Daoy (cell line): ENCODE results near the gene OBSCN. TPM values are rescaled to one million over a fixed set of nuclear protein-coding genes. Genes with fewer than 3 reads are reported as not detected.
"Not testable (repeated sequence)": the region's sequence is repeated elsewhere in the genome, so short reads cannot be mapped to it uniquely, and the experiment has no call there.

ENCODE experiments used
- DNase-seq: peaks from one replicate; pipeline ENCODE4 v3.0.0-alpha.2; 2015; ENCODE audit warnings: low read depth
- total RNA-seq: library from RNA; depleted of rRNA; stranded (reverse); fragments of >200 nt; shearing (Covaris generic); gene quantifications from 2 replicates; pipeline ENCODE4 v1.2.3, GENCODE V29; 2014

Gene OBSCN
- total RNA-seq, 1 experiment from 2014 or later, result 4.1 TPM

DNA sequence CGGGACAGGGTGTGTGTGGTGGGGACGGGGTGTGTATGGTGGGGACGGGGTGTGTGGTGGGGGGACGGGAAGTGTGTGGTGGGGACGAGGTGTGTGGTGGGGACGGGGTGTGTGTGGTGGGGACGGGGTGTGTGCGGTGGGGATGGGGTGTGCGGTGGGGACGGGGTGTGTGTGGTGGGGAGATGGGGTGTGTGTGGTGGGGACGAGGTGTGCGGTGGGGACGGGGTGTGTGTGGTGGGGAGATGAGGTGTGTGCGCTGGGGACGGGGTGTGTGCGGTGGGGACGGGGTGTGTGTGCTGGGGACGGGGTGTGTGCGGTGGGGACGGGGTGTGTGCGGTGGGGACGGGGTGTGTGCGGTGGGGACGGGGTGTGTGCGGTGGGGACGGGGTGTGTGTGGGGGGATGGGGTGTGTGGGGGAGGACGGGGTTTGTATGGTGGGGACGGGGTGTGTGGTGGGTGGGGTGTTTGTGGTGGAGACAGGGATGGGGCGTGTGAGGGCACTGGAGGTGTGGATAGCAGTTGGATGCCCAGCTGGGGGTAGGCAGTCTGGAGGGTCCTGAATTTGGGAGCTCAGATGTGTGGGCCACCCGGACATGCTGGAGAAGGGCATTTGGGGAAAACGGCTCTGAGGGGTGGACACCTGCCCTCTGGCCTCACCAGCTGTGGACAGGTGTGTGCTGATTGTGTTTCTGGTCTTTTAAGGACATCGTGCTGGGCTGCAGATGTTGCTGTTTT is 25.4 kb upstream of the OBSCN start:
- DNase-seq, result no peak

- DNase-seq, result no peak
Observed at GRCh38 chr1:228184152-228184551, 23.7 kb upstream of the OBSCN start.

DNA sequence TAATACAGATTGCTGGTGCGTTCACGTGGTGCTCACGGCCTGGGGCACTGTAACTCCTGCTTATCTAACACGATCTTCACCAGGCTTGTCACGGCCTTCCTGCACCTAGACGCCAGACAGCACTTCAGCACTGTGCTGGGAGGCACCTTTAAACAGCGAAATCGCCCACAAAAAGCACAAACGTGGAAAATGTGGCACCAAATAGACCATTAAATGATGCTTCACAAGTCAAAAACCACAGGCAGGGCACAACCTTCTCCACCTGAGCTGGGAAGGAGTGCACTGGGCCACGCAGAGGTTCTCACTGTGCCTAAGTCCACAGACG is 22.2 kb upstream of the OBSCN start:
- DNase-seq, result no peak

- DNase-seq, result not testable (repeated sequence)
Observed at GRCh38 chr1:228188249-228188648, 19.6 kb upstream of the OBSCN start.

- no peak for DNase-seq
Observed at GRCh38 chr1:228190182-228190581, 17.7 kb upstream of the OBSCN start.

DNA sequence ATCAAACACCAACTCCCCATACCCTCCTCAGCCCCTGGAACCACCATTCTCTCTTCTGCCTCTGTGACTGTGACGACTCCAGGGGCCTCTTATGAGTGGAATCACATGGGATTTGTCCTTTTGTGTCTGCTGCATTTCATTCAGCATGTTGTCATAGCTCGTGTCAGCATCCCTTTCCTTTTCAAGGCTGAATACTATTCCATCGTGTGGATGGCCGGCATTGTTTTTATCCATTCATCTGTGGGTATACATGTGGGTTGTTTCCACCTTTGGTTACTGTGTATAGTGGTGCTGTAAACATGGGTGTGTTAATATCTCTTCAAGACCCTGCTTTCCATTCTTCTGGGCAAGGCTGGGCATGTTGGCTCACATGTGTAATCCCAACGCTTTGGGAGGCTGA is 17.1 kb upstream of the OBSCN start:
- no peak for DNase-seq

- DNase-seq, result no peak
Observed at GRCh38 chr1:228194436-228194835, 13.4 kb upstream of the OBSCN start.

DNA sequence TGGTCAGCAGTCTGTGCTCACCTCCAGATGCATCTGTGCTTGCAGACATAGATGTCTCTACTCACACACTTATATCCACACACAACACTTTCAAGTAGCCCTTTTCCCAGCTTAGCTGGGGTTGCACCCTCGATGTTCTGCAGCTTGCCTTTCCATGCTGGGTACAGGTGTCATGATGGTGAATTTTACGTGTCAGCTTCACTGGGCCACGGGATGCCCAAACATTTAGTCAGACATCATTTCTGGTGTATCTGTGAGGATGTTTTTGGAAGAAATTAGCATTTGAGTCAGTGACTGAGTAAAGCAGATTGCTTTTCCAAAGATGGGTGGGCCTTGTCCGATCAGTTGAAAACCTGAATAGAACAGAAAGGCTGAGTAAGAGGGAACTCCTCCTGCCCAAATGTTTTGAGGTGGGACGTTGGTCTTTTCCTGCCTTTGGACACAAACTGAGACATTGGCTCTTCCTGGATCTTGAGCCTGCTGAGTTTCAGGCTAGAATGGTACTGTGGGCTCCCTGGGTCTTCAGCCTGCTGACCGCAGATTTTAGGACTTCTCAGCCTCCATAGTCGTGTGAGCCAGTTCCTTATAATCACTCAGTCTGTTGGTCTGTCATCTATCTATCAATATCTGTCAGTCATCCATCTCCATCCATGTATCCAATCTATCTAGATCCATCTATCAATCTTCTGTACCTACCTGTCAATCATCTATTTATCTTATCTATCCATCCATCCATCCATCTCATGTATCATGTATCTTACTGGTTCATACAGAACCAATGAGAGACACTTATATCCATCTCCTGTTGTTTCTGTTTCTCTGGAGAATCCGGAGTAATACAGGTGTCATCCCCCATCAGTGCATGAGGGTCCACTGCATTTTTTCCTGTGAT is 12.7 kb upstream of the OBSCN start:
- DNase-seq, result no peak

DNA sequence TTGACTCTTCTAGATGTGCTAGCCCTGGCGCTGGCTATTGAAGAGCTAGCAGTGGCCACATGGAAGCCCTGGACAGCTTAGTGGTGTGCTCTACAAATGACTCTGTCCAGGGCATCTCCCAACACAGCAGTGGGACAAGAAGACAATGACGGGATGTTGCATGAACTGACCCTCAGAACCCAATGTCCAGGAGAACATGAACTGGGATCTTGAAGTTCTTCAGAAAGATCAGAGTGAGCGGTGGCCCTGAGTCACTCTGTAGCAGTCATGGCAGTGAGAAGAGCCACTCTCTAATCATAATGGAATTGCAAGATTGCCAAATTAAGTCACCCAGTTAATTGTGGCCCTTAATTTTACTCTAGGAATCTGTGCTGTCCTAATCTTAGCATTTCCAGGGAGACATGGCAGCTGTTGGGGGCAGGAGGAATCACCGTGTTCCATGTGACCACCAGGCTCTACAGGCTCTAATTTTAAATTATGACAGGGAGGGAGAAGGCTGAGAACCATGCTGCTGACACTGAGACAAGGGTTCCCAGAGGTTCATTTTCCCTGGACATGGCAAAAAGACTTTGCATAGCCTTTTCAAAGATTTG is 10.2 kb upstream of the OBSCN start:
- DNase-seq, result no peak

- DNase-seq, result no peak
Observed at GRCh38 chr1:228198977-228199590, 8.8 kb upstream of the OBSCN start.

- no peak for DNase-seq
Observed at GRCh38 chr1:228204958-228205357, 2.9 kb upstream of the OBSCN start.

DNA sequence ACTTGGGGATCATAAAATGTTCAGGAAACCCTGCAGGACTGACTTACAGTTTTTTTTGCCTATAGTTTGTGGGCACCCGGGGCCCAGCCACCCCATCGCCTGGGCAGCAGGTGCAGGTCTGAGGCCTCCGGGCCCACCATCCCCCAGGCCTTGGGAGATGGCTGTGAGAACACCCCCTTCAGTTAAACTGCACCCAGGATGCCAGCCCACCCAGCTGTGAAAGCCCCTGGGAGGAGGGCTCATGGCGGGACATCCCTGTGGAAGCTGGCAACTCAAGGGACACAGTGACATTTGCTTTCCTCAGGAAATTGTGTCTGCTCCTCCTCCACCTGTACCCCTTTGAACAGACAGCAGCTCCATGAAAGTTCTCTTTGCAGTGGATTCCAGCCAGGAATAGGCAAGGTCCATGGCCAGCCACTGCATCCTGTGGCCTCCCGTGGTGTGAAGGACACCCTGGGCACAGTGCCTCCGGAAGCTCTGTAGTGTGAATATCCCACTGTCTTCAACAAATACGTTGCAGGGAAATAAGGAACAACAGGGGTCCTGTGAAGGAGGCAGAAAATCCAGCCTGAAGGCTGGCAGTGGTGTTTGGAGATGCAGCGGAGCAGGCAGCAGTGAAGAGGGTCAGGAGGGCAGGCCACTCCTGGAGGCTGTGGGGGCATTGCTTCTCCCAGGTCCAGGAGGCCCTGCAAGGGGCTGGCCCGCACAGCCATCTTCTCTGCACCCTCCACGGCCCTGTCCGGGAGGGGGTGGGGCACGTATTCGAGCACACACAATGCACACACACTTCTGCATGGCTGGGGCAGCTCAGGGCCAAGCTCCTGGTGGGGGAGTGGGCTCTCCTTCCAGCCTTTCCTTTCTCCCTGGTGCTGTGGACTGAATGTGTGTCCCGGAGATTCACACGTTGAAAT is 2.1 kb upstream of the OBSCN start:
- no peak for DNase-seq

GRCh38 chr1:228206582-228207351 is 1.1 kb upstream of the OBSCN start:
- DNase-seq, result no peak

DNA sequence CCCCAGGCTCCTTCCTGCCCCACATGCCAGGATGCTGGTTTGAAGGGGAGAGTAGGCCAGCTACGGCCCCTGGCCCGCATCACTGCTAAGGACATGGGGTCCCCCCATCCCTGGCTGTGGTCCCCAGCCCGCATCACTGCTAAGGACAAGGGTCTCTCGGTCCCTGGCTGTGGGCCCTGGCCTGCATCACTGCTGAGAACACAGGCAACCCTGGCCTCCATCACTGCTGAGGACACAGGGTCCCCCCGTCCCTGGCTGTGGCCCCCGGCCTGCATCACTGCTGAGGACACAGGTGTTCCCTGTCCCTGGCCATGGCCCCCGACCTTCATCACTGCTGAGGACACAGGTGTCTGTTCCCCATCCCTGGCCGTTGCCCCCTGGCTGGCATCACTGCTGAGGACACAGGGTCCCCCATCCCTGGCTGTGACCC is 448 bp upstream of the OBSCN start:
- no peak for DNase-seq

DNA sequence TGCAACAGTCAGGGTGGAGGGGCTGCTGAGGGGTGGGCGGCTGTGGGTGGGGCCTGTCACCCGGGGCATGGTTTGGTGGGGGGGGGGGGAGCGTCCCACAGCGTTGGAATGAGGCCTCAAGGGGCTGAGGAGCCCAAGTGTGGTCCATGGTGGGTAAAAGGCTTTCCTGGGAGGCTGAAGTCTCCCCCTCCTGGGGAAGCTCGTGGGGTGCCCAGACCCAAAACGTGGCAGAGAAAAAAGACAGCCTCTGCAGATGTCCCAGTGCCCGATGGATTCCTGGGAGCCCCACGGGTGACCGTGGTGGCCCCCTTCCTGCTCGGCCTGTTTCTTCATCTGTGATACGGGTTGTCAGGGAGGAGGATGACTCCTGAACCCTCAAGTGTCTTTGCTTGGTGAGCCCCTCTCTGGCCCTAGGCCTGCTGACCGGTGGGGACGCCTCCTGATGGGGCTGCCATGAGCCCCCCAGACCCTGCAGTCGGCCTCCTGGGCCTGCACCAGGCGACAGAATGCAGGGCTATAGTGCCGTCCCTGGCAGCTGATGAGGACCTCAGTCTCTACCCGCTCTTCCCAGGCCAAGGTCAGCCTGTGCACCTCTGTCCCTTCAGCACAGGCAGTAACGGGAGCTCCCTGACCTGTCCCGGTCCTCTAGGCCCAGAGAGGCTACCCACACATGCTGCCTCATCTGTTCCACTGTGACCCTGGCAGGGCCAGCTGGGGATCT is 1.1 kb downstream of the OBSCN start:
- no peak for DNase-seq

DNA sequence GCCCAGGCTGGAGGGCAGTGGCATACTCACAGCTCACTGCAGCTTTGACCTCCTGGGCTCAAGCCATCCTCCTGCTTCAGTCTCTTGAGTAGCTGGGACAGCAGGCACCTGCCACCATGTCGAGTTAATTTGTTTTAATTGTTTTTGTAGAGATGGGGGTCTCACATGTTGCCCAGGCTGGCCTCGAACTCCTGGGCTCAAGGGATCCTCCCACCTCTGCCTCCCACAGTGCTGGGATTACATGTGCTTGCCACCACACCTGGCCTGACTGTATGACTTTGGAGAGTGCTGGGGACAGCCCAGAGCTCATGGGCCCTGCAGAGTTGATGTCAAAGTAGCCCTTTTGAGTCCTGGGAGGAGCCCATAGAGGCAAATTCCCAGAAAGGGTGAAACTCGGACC is 1.8 kb downstream of the OBSCN start:
- DNase-seq, result no peak

DNA sequence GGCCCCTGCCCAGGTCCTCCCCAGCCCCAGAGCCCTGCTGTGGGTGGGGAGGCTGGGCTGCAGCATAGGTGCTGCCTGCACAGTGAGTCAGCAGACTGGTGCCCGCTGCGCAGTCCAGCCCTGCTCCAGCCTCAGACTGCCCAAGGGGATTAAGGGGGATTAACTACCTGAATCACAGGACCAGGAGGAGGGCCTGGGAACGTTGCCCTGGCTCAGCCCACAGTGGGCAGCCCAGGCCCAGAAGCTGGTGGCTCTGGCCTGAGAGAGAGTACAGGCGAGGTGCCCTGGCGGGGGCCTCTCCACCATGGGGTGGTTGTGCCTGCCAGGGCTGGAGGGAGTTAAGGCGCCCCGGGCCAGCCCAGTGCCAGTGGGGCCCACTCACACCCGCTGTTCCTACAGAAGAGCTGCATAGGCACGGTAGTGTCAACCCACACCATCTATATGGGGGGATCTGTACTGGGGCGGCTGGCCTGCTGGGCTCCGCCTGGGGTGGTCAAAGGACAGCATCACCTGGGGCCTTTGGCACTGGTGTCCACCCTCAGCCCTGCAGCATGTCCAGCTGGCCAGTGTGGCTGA is 2.3 kb downstream of the OBSCN start:
- DNase-seq, result peak; percentile 44

DNA sequence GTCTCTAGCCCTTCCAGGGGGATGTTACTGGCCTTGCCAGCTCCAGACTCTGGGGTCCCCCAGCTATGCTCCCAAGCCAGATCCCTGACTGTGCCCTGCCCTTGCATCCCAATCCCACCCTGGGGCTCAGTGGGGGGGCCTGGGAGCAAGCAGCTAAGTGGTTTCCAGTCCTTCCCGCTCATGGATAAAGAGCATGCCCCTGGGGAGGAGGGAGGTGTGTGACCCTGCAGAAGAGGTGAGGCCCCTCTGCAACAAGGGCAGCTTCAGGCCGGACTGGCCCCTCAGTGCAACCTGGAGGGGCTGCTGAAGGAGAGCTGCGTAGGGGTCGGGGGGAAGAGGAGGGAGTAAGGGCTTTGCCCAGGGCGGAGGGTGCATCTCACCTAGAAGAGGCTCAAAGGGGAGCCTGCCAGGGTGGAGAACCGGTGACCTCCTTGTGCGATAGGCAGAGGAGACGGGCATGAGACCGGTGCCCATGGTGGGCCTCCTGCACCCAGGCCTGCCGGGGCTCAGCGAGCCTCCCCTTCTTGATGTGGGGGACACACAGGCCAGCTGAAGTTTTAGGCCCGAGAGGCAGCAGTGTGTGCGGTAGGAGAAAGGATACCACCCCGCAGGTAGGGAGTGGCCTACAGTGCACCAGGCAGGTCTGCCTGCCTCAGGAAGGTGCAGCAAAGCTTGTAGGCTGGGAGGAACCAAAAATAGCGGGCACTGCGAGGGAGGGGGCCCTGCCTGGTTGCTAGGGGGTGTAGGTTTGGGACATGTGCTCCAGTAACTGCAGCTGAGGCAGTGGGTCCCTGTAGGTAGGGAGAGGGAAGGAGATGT is 3.1 kb downstream of the OBSCN start:
- DNase-seq, result no peak
